HG03342 (cell line): ENCODE data around the gene METTL16.

Experiments used
- ATAC-seq: cut with Tn5 transposase; IDR thresholded peaks from one replicate; pipeline ENCODE4 v1.9.1; 2021; ENCODE audit warnings: mild to moderate bottlenecking, moderate library complexity; ENCODE audit not compliant: unreplicated experiment

Gene METTL16

GRCh38 chr17:2398182-2398581 lies 113.5 kb downstream of the METTL16 start:
- no peak for ATAC-seq

GRCh38 chr17:2397247-2398171 lies 114.2 kb downstream of the METTL16 start:
- no peak for ATAC-seq

- peak; percentile 14 for ATAC-seq
Measured at GRCh38 chr17:2396568-2397246, 115.0 kb downstream of the METTL16 start.

- no peak for ATAC-seq
Measured at GRCh38 chr17:2396192-2396567, 115.5 kb downstream of the METTL16 start.

- no peak for ATAC-seq
Measured at GRCh38 chr17:2395258-2396181, 116.2 kb downstream of the METTL16 start.

GRCh38 chr17:2394775-2395201 lies 116.9 kb downstream of the METTL16 start:
- no peak for ATAC-seq

GRCh38 chr17:2393954-2394749 lies 117.5 kb downstream of the METTL16 start:
- no peak for ATAC-seq

- peak; percentile 30 for ATAC-seq
Measured at GRCh38 chr17:2393174-2393953, 118.3 kb downstream of the METTL16 start.

GRCh38 chr17:2392252-2393173 lies 119.2 kb downstream of the METTL16 start:
- ATAC-seq, result peak; percentile 46

GRCh38 chr17:2391597-2392251 lies 120.0 kb downstream of the METTL16 start:
- ATAC-seq, result no peak

GRCh38 chr17:2390199-2390836 lies 121.4 kb downstream of the METTL16 start:
- no peak for ATAC-seq

GRCh38 chr17:2388683-2389055 lies 123.0 kb downstream of the METTL16 start:
- no peak for ATAC-seq

- no peak for ATAC-seq
Measured at GRCh38 chr17:2388020-2388682, 123.5 kb downstream of the METTL16 start.

- no peak for ATAC-seq
Measured at GRCh38 chr17:2387086-2388019, 124.3 kb downstream of the METTL16 start.

- ATAC-seq, result no peak
Measured at GRCh38 chr17:2386400-2387085, 125.1 kb downstream of the METTL16 start.
